GM12878 (cell line): ENCODE measurements around the gene SGPP2. TPM values are rescaled to one million over a fixed set of nuclear protein-coding genes. Genes with fewer than 3 reads are reported as not detected.

ENCODE experiments used
- ATAC-seq: fragments of 200-7000 bp; cut with Tn5 transposase; 3 replicates; pipeline ENCODE4 v1.9.1; 2020; ENCODE audit warnings: mild to moderate bottlenecking, moderate library complexity
- BruUV-seq: library from RNA; stranded (reverse); fragments of 400-500 nt; replicated peaks from 2 replicates; lab custom pipeline; 2021; lab: Mats Ljungman, UMichigan
- CTCF ChIA-PET: fragments of 300-600 bp; sonication (Branson Sonifier 250); formaldehyde crosslinking; extraction: SDS; loops from one replicate; lab custom pipeline; 2021; ENCODE audit warnings: inconsistent platforms; lab: Yijun Ruan, JAX
- POLR2A ChIA-PET: fragments of 350-600 bp; formaldehyde crosslinking; extraction: SDS; loops from one replicate; lab custom pipeline; 2021; ENCODE audit warnings: inconsistent platforms; lab: Charles Lee
- RAD21 ChIA-PET: fragments of 300-600 bp; sonication (Branson Sonifier 250); formaldehyde crosslinking; loops from one replicate; lab custom pipeline; 2023; ENCODE audit warnings: antibody characterized with exemption; ENCODE audit not compliant: unreplicated experiment; lab: Charles Lee
- SMC1A ChIA-PET: fragments of 300-600 bp; sonication (Branson Sonifier 250); formaldehyde crosslinking; loops from one replicate; lab custom pipeline; 2023; ENCODE audit not compliant: unreplicated experiment, uncharacterized antibody; lab: Charles Lee
- DNase-seq: peaks from one replicate; pipeline ENCODE4 v3.0.0-alpha.2; 2011; ENCODE audit warnings: low read depth, low spot score
- FAIRE-seq: peaks from 3 replicates; lab custom pipeline; 2011; peaks lifted over from hg19 to GRCh38; lab: Jason Lieb, UNC
- H2AFZ ChIP-seq: 2 replicates; pipeline ENCODE4 v1.6.0; 2011; ENCODE audit warnings: low read depth, low read length, control low read depth; ENCODE audit not compliant: control insufficient read depth
- H3K27ac ChIP-seq: 2 replicates; pipeline ENCODE4 v1.5.1; 2011; ENCODE audit warnings: control low read depth; ENCODE audit not compliant: control insufficient read depth, insufficient read depth
- H3K27me3 ChIP-seq, 2 experiments: replicated peaks in 1 of 2; 2 replicates each; pipeline versions ENCODE4 v1.6.0 to v1.6.1; 2011; ENCODE audit warnings: low read length in 1 of 2; ENCODE audit not compliant: control insufficient read depth in 2 of 2, insufficient read depth in 2 of 2
- H3K36me3 ChIP-seq, 2 experiments: 2 replicates each; pipeline ENCODE4 v1.5.1; 2011; ENCODE audit warnings: low read length in 1 of 2; ENCODE audit not compliant: control insufficient read depth in 2 of 2, insufficient read depth in 2 of 2
- H3K4me1 ChIP-seq: 2 replicates; pipeline ENCODE4 v1.6.1; 2011; ENCODE audit warnings: mild to moderate bottlenecking, low read length, moderate library complexity, mixed read lengths; ENCODE audit not compliant: control insufficient read depth, insufficient read depth
- H3K4me2 ChIP-seq: 2 replicates; pipeline ENCODE4 v1.6.0; 2011; ENCODE audit warnings: control low read depth; ENCODE audit not compliant: control insufficient read depth, insufficient read depth
- H3K4me3 ChIP-seq: fragments of 200-600 bp; sonication (generic); 2 replicates; pipeline ENCODE4 v1.5.1; 2016
- H3K79me2 ChIP-seq: 2 replicates; pipeline ENCODE4 v1.6.0; 2011; ENCODE audit warnings: low read length; ENCODE audit not compliant: control insufficient read depth, insufficient read depth
- H3K9ac ChIP-seq: 2 replicates; pipeline ENCODE4 v1.8.0; 2011; ENCODE audit warnings: low read length, control low read depth, mixed read lengths; ENCODE audit not compliant: control insufficient read depth, insufficient read depth
- H3K9me3 ChIP-seq: replicated peaks from 3 replicates; pipeline ENCODE4 v1.5.1; 2011; ENCODE audit warnings: mild to moderate bottlenecking, low read length; ENCODE audit not compliant: control insufficient read depth, insufficient read depth
- H4K20me1 ChIP-seq: 2 replicates; pipeline ENCODE4 v1.6.0; 2011; ENCODE audit not compliant: control insufficient read depth, insufficient read depth
- BRCA1 ChIP-seq: IDR thresholded peaks from 2 replicates; pipeline ENCODE4 v1.6.1; 2011; ENCODE audit warnings: low read depth, low read length, improper control_type of control experiment
- IRF3 ChIP-seq: fragments of 450-650 bp; IDR thresholded peaks from 2 replicates; pipeline ENCODE4 v1.6.1; 2014; ENCODE audit warnings: mild to moderate bottlenecking
- JUNB ChIP-seq: IDR thresholded peaks from 2 replicates; pipeline ENCODE4 v1.6.1; 2016; ENCODE audit warnings: antibody characterized with exemption, mild to moderate bottlenecking
- LARP7 ChIP-seq: fragments of 450-650 bp; IDR thresholded peaks from 2 replicates; pipeline ENCODE4 v1.6.1; 2017; ENCODE audit warnings: mild to moderate bottlenecking
- MLLT1 ChIP-seq: fragments of 450-650 bp; IDR thresholded peaks from 2 replicates; pipeline ENCODE4 v1.6.1; 2016; ENCODE audit warnings: mild to moderate bottlenecking
- NFYB ChIP-seq: IDR thresholded peaks from 2 replicates; pipeline ENCODE4 v1.6.1; 2011; ENCODE audit warnings: low read depth, mild to moderate bottlenecking, low read length, improper control_type of control experiment, moderate library complexity; ENCODE audit not compliant: insufficient read depth
- NKRF ChIP-seq: fragments of 450-650 bp; conservative IDR thresholded peaks from 2 replicates; pipeline ENCODE4 v1.6.1; 2017; ENCODE audit warnings: mild to moderate bottlenecking, moderate library complexity
- RBBP5 ChIP-seq: fragments of 200-600 bp; sonication (generic); conservative IDR thresholded peaks from 2 replicates; pipeline ENCODE4 v1.6.1; 2016
- RFX5 ChIP-seq: IDR thresholded peaks from 2 replicates; pipeline ENCODE4 v1.6.1; 2011; ENCODE audit warnings: low read depth, low read length, improper control_type of control experiment
- RUNX3 ChIP-seq: IDR thresholded peaks from 2 replicates; pipeline ENCODE4 v1.6.1; 2012; ENCODE audit warnings: low read length, inconsistent platforms
- SMAD1 ChIP-seq: fragments of 450-650 bp; IDR thresholded peaks from 2 replicates; pipeline ENCODE4 v1.6.1; 2018; ENCODE audit warnings: mild to moderate bottlenecking, low read depth; ENCODE audit not compliant: partially characterized antibody
- SMC3 ChIP-seq: IDR thresholded peaks from 2 replicates; pipeline ENCODE4 v1.6.1; 2011; ENCODE audit warnings: low read length, improper control_type of control experiment, borderline replicate concordance
- SP1 ChIP-seq: IDR thresholded peaks from one replicate; pipeline ENCODE4 v1.6.1; 2011; ENCODE audit warnings: low read depth, low read length
- SUPT20H ChIP-seq: IDR thresholded peaks from 2 replicates; pipeline ENCODE4 v1.6.1; 2011; ENCODE audit warnings: low read depth, mild to moderate bottlenecking, low read length, moderate library complexity, borderline replicate concordance; ENCODE audit not compliant: control insufficient read depth
- TBL1XR1 ChIP-seq: IDR thresholded peaks from 2 replicates; pipeline ENCODE4 v1.6.1; 2012; ENCODE audit warnings: low read depth, low read length, improper control_type of control experiment
- ZNF207 ChIP-seq: fragments of 450-650 bp; IDR thresholded peaks from 2 replicates; pipeline ENCODE4 v1.6.1; 2014; ENCODE audit warnings: antibody characterized with exemption, mild to moderate bottlenecking, borderline replicate concordance
- ZNF24 ChIP-seq: fragments of 450-650 bp; IDR thresholded peaks from 2 replicates; pipeline ENCODE4 v1.6.1; 2017; ENCODE audit warnings: antibody characterized with exemption, mild to moderate bottlenecking
- ZNF622 ChIP-seq: fragments of 450-650 bp; IDR thresholded peaks from 2 replicates; pipeline ENCODE4 v1.6.1; 2017; ENCODE audit warnings: mild to moderate bottlenecking, inconsistent platforms
- WGBS: methylation state at CpG from one replicate; pipeline ENCODE4 v1.1.6; 2016; ENCODE audit warnings: low lambda C conversion rate; ENCODE audit not compliant: insufficient replicate concordance, insufficient coverage; ENCODE audit errors: missing lambda C conversion rate; 5-methylcytosine and 5-hydroxymethylcytosine counted together
- in situ Hi-C: fragments of 300-500 bp; cut with MboI; formaldehyde crosslinking; loops from 9 replicates; pipeline ENCODE4 v1.14.3; 2018; ENCODE audit warnings: mixed read lengths
- intact Hi-C: fragments of 100-400 bp; cut with micrococcal nuclease; formaldehyde crosslinking; loops from one replicate; pipeline ENCODE4 v1.14.2; 2022; ENCODE audit not compliant: unreplicated experiment
- polyA plus RNA-seq, 11 experiments: library from polyadenylated mRNA; depleted of rRNA in 4 of 11; unstranded in 6 of 11; stranded (reverse) in 5 of 11; fragments of >200 nt; fragmentation: Nextera tagmentation in 4 of 11; fragmentation: Illumina TruSeq in 1 of 11; extraction: Ambion mirVana in 4 of 11; extraction: Trizol in 1 of 11; gene quantifications; 1 replicate in 1 of 11; 2 replicates in 10 of 11; pipeline versions ENCODE4 v1.2.1 to v1.2.3, GENCODE V29; 2011 to 2016; ENCODE audit warnings: inconsistent platforms in 2 of 11, missing spikeins in 2 of 11, low read depth in 1 of 11
- total RNA-seq, 4 experiments: library from RNA; depleted of rRNA in 3 of 4; stranded (reverse); fragments of >200 nt in 3 of 4; fragmentation: Illumina TruSeq in 1 of 4; extraction: Trizol in 1 of 4; gene quantifications; 2 replicates each; pipeline versions ENCODE4 v1.2.1 to v1.2.3, GENCODE V29; 2013 to 2021

The SGPP2 gene
- total and polyA plus RNA-seq, 10 of the 15 experiments (the other 5 are each of a cell fraction or from before 2014, with no cell fraction given), result 3.5 to 84.9 (median 13.1) TPM

DNA sequence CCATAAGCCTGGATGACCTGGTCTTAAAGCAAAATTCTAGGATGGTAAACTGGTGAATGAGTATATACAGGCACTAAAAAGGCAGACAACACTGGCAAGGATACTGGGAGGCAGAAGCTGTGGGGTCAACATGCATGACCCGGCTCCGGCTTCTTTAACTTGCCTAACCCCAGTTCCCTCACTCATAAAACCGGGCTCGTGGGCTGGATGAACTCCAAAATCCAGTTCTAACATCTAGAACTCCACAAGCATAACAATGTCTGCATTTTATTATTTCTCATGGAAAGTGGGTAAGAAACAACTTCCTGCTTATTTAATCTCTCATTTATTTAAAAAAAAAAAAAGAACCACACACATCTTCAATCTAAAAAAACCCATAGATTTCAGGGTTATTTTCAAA, 174.3 kb downstream of the SGPP2 start:
- SMC1A ChIA-PET, result interaction anchor here (0.8 to 1.3 kb wide), 3 partner anchors 16 to 285 kb away, joined by 3 to 4 read pairs (median 4); no protein-coding TSS in a partner anchor
- H4K20me1 ChIP-seq, result no peaks in the 10 kb centered on the region
- H3K27me3 ChIP-seq, result no peaks in the 10 kb centered on the region
- RAD21 ChIA-PET, result interaction anchor here (2.0 kb wide), 1 partner anchor 281 kb away, joined by 4 read pairs; no protein-coding TSS in a partner anchor
- no peak overlapping the region for H3K4me3 ChIP-seq
- BruUV-seq, result no TSS peak
- TF ChIP-seq SMAD1, result no peak
- no peak for TF ChIP-seq TBL1XR1
- TF ChIP-seq NKRF, result no peak
- TF ChIP-seq IRF3, result no peak
- TF ChIP-seq SP1, result no peak
- TF ChIP-seq ZNF24, result no peak
- TF ChIP-seq ZNF622, result no peak
- TF ChIP-seq MLLT1, result no peak
- no peak for TF ChIP-seq ZNF207
- no peak for TF ChIP-seq SUPT20H
- no peak for TF ChIP-seq RBBP5
- no peak for TF ChIP-seq RUNX3
- TF ChIP-seq SMC3, result no peak
- no peak for TF ChIP-seq LARP7
- TF ChIP-seq RFX5, result no peak
- no peak for TF ChIP-seq JUNB
- TF ChIP-seq NFYB, result no peak
- TF ChIP-seq BRCA1, result no peak
- H3K4me1 ChIP-seq, result no peaks in the 10 kb centered on the region
- in situ Hi-C loops, result no loop called here
- POLR2A ChIA-PET, result interaction anchor here (0.7 kb wide), 1 partner anchor 23 kb away, joined by 3 read pairs; no protein-coding TSS in a partner anchor
- 92% methylated on average over 4 of the region's 4 CpGs for WGBS
- DNase-seq (no peak), FAIRE-seq (no peak), ATAC-seq (no peak)
- intact Hi-C loops, result no loop called here
- no peaks in the 10 kb centered on the region for H3K9me3 ChIP-seq
- CTCF ChIA-PET, result interaction anchor here (1.2 to 5.0 kb wide), 4 partner anchors 12 to 281 kb away, joined by 3 to 23 read pairs (median 6); no protein-coding TSS in a partner anchor
- H3K36me3 ChIP-seq, result peaks cover 3 to 21% of the 10 kb centered on the region in 2 experiments
- no peaks in the 10 kb centered on the region for H3K79me2 ChIP-seq
- no peak overlapping the region for H3K27ac ChIP-seq
- no peak overlapping the region for H2AFZ ChIP-seq
- no peak overlapping the region for H3K4me2 ChIP-seq
- H3K9ac ChIP-seq, result no peak overlapping the region
